Placental epithelial cell (primary cell): ENCODE measurements around the gene NAP1L2. TPM values are rescaled to one million over a fixed set of nuclear protein-coding genes. Genes with fewer than 3 reads are reported as not detected.

Source experiments
- total RNA-seq: library from RNA; depleted of rRNA; stranded (reverse); fragments of >200 nt; gene quantifications from 2 replicates; pipeline ENCODE4 v1.2.3, GENCODE V29; 2012

Gene NAP1L2, protein sequence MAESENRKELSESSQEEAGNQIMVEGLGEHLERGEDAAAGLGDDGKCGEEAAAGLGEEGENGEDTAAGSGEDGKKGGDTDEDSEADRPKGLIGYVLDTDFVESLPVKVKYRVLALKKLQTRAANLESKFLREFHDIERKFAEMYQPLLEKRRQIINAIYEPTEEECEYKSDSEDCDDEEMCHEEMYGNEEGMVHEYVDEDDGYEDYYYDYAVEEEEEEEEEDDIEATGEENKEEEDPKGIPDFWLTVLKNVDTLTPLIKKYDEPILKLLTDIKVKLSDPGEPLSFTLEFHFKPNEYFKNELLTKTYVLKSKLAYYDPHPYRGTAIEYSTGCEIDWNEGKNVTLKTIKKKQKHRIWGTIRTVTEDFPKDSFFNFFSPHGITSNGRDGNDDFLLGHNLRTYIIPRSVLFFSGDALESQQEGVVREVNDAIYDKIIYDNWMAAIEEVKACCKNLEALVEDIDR
- under 0.01 TPM in 1 of 2 replicates, not detected in the other for total RNA-seq

GRCh38 chrX:73214426-73215094 is at the start of gene NAP1L2:
Gene NAP1L2, minus strand, starts transcription at chrX:73214851. Its CDS starts 359 bp downstream, at chrX:73214492.

Other genes starting within 250 kb of the NAP1L2 start
- not detected in 2 replicates for gene PABPC1L2B, start 211.9 kb downstream of the NAP1L2 start, total RNA-seq
- gene PABPC1L2A, start 135.3 kb downstream of the NAP1L2 start, total RNA-seq: not detected in 2 replicates
- not detected in 2 replicates for gene CDX4, start 232.2 kb upstream of the NAP1L2 start, total RNA-seq